RWPE2 (cell line): Measurements from ENCODE around the gene TMEM259.

Experiments used
- ATAC-seq: fragments of 200-7000 bp; cut with Tn5 transposase; 3 replicates; pipeline ENCODE4 v1.9.1; 2021; ENCODE audit warnings: low read depth
- DNase-seq: peaks from one replicate; pipeline ENCODE4 v3.0.0-alpha.2; 2020; ENCODE audit warnings: low spot score
- H3K27ac ChIP-seq: fragments of 450-650 bp; 2 replicates; pipeline ENCODE4 v1.5.1; 2017; ENCODE audit warnings: mild to moderate bottlenecking; ENCODE audit not compliant: poor library complexity, severe bottlenecking
- H3K27me3 ChIP-seq: fragments of 250-450 bp; sonication (Bioruptor Pico); 2 replicates; pipeline ENCODE4 v1.5.1; 2021; ENCODE audit warnings: mild to moderate bottlenecking, moderate library complexity; ENCODE audit not compliant: insufficient read depth, poor library complexity, severe bottlenecking
- H3K36me3 ChIP-seq: fragments of 250-450 bp; sonication (Bioruptor Pico); 2 replicates; pipeline ENCODE4 v1.5.1; 2020; ENCODE audit warnings: low read depth, mild to moderate bottlenecking, moderate library complexity
- H3K4me1 ChIP-seq: fragments of 250-450 bp; sonication (Bioruptor Pico); 2 replicates; pipeline ENCODE4 v1.5.1; 2021; ENCODE audit warnings: mild to moderate bottlenecking, moderate library complexity; ENCODE audit not compliant: insufficient read depth, poor library complexity, severe bottlenecking
- H3K4me3 ChIP-seq: fragments of 250-450 bp; sonication (Bioruptor Pico); 2 replicates; pipeline ENCODE4 v1.5.1; 2021; ENCODE audit warnings: mild to moderate bottlenecking, moderate library complexity; ENCODE audit not compliant: severe bottlenecking
- H3K9me3 ChIP-seq: fragments of 250-450 bp; sonication (Bioruptor Pico); 2 replicates; pipeline ENCODE4 v1.5.1; 2021; ENCODE audit warnings: mild to moderate bottlenecking, moderate library complexity; ENCODE audit not compliant: severe bottlenecking
- TF ChIP-seq, protein P1 (sequence below): fragments of 450-650 bp; IDR thresholded peaks from one replicate; pipeline ENCODE4 v1.5.1; 2017; ENCODE audit warnings: mild to moderate bottlenecking, moderate library complexity; ENCODE audit not compliant: poor library complexity, severe bottlenecking

TMEM259 gene

GRCh38 chr19:989381-990081 is 31.4 kb downstream of the TMEM259 start:
- H3K27me3 ChIP-seq: no peaks in the 10 kb centered on the region
- H3K27ac ChIP-seq: no peak overlapping the region
- no peaks in the 10 kb centered on the region for H3K4me1 ChIP-seq
- no peak overlapping the region for H3K4me3 ChIP-seq
- TF ChIP-seq, protein P1, sequence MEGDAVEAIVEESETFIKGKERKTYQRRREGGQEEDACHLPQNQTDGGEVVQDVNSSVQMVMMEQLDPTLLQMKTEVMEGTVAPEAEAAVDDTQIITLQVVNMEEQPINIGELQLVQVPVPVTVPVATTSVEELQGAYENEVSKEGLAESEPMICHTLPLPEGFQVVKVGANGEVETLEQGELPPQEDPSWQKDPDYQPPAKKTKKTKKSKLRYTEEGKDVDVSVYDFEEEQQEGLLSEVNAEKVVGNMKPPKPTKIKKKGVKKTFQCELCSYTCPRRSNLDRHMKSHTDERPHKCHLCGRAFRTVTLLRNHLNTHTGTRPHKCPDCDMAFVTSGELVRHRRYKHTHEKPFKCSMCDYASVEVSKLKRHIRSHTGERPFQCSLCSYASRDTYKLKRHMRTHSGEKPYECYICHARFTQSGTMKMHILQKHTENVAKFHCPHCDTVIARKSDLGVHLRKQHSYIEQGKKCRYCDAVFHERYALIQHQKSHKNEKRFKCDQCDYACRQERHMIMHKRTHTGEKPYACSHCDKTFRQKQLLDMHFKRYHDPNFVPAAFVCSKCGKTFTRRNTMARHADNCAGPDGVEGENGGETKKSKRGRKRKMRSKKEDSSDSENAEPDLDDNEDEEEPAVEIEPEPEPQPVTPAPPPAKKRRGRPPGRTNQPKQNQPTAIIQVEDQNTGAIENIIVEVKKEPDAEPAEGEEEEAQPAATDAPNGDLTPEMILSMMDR: no peak
- H3K9me3 ChIP-seq: no peaks in the 10 kb centered on the region
- ATAC-seq (no peak), DNase-seq (peak; percentile 49)
- peaks cover 40% of the 10 kb centered on the region for H3K36me3 ChIP-seq

DNA sequence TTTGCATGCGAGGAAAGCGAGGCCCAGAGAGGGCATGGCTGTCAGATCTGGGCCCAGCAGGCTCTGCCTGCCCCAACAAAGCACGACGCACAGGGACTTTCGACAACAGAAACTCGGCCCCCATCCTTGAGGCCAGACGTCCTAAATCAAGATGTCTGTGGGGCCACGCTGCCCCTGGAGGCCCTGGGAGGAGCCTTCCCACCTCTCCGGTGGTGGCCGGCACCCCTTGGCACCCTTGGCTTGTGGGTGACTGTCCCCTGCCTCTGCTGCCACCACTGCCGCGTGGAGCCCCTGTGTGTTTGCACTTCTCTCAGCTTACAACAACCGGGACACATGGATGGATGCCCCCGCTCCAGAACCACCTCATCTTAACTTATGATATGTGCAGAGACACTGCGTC is 32.4 kb downstream of the TMEM259 start:
- Histone ChIP-seq H3K36me3 (peaks cover 31% of the 10 kb centered on the region), H3K4me3 (no peak overlapping the region), H3K4me1 (peaks cover 3% of the 10 kb centered on the region), H3K27ac (no peak overlapping the region), H3K27me3 (no peaks in the 10 kb centered on the region), H3K9me3 (no peaks in the 10 kb centered on the region)
- peak; percentile 50 for DNase-seq
- no peak for ATAC-seq
- TF ChIP-seq, protein P1: no peak

- no peak overlapping the region for H3K27ac ChIP-seq
- DNase-seq (no peak), ATAC-seq (no peak)
- no peaks in the 10 kb centered on the region for H3K27me3 ChIP-seq
- no peak overlapping the region for H3K4me3 ChIP-seq
- H3K4me1 ChIP-seq: peaks cover 3% of the 10 kb centered on the region
- TF ChIP-seq, protein P1: no peak
- H3K36me3 ChIP-seq: peaks cover 31% of the 10 kb centered on the region
- no peaks in the 10 kb centered on the region for H3K9me3 ChIP-seq
Observed at GRCh38 chr19:988081-988480, 32.8 kb downstream of the TMEM259 start.

DNA sequence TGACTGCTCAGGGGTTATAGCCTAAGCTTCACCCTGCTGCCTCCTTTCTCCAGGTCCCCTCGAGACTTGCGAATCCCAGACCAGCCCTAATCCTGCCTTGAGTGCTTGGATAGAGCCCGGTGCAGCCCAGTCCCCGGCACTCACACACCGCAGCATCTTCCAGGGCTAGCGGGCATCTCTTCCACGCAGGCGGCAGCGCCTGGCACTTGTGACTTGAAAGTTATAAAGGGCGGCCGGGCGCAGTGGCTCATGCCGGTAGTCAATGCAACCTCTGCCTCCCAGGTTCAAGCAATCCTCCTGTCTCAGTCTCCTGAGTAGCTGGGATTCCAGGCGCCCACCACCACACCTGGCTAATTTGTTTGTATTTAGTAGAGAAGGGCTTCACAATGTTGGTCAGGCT is 34.8 kb downstream of the TMEM259 start:
- Histone ChIP-seq H3K4me3 (no peak overlapping the region), H3K4me1 (peaks cover 3% of the 10 kb centered on the region)
- DNase-seq: no peak

More for the DNA sequence above, 34.8 kb downstream of the TMEM259 start:
- H3K36me3 ChIP-seq: peaks cover 24% of the 10 kb centered on the region
- TF ChIP-seq, protein P1: no peak
- no peak for ATAC-seq
- no peaks in the 10 kb centered on the region for H3K9me3 ChIP-seq
- no peak overlapping the region for H3K27ac ChIP-seq
- no peaks in the 10 kb centered on the region for H3K27me3 ChIP-seq
